Measurements from ENCODE around the gene APOL1. TPM values are rescaled to one million over a fixed set of nuclear protein-coding genes. Genes with fewer than 3 reads are reported as not detected.

The APOL1 gene
- total and polyA plus RNA-seq, 4 donors: 7.7 to 129 (median 59.5) TPM

- Histone ChIP-seq H3K9ac (ENCODE audit: low read depth in 1 of 2, low read length in 2 of 2) (peak overlapping the region; percentile 96 to 99), H3K27ac (ENCODE audit: low read depth in 1 of 2, low read length in 2 of 2) (peak overlapping the region; percentile 80 to 82), H3K4me3 (ENCODE audit: low read depth in 1 of 3, low read length in 3 of 3) (peak overlapping the region; percentile 82 to 97 (median 94)), H3K36me3 (ENCODE audit: control insufficient read depth in 4 of 4, insufficient read depth in 3 of 4, low read depth in 1 of 4, low read length in 3 of 4) (peaks cover 2 to 13% (median 8%) of the 10 kb centered on the region in 4 donors), H3K9me3 (ENCODE audit: control insufficient read depth in 4 of 4, low read length in 3 of 4) (no peaks in the 10 kb centered on the region), H3K27me3 (ENCODE audit: control insufficient read depth in 4 of 4, insufficient read depth in 4 of 4, low read length in 3 of 4) (no peaks in the 10 kb centered on the region), H3K4me1 (ENCODE audit: control insufficient read depth in 4 of 4, insufficient read depth in 4 of 4, low read length in 3 of 4) (peaks cover 7 to 53% (median 43%) of the 10 kb centered on the region in 4 donors)
- TF ChIP-seq RAD21 (IDR thresholded peaks at IDR 0.05) (peak in 1 of 2 donors; percentile 23), SP1 (IDR thresholded peaks at IDR 0.05) (peak; percentile 9), REST (IDR thresholded peaks at IDR 0.05) (no peak), NR2F2 (IDR thresholded peaks at IDR 0.05) (peak; percentile 12), YY1 (IDR thresholded peaks at IDR 0.05) (peak; percentile 27), RXRA (IDR thresholded peaks at IDR 0.05) (peak; percentile 52 to 65), CTCF (IDR thresholded peaks at IDR 0.05; ENCODE audit: low read depth, low read length, missing input control) (no peak), JUND (IDR thresholded peaks at IDR 0.05) (no peak), MAX (IDR thresholded peaks at IDR 0.05) (no peak), FOXA2 (IDR thresholded peaks at IDR 0.05) (no peak), HNF4A (conservative IDR thresholded peaks at IDR 0.05) (peak; percentile 53 to 66), TAF1 (conservative IDR thresholded peaks at IDR 0.05) (no peak)
- TF ChIP-seq, protein P1, sequence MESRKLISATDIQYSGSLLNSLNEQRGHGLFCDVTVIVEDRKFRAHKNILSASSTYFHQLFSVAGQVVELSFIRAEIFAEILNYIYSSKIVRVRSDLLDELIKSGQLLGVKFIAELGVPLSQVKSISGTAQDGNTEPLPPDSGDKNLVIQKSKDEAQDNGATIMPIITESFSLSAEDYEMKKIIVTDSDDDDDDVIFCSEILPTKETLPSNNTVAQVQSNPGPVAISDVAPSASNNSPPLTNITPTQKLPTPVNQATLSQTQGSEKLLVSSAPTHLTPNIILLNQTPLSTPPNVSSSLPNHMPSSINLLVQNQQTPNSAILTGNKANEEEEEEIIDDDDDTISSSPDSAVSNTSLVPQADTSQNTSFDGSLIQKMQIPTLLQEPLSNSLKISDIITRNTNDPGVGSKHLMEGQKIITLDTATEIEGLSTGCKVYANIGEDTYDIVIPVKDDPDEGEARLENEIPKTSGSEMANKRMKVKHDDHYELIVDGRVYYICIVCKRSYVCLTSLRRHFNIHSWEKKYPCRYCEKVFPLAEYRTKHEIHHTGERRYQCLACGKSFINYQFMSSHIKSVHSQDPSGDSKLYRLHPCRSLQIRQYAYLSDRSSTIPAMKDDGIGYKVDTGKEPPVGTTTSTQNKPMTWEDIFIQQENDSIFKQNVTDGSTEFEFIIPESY (IDR thresholded peaks at IDR 0.05): no peak
- 59% methylated on average over 12 of the region's 12 CpGs for WGBS
- DNase-seq (ENCODE audit: low spot score): no peak
Measured at GRCh38 chr22:36237462-36238372, 15.2 kb upstream of the APOL1 start.
